K562 (cell line): ENCODE data around the gene ATP8A1.

Source experiments
- ATF3 ChIP-seq, 2 experiments: fragments of 450-650 bp in 1 of 2; sonication (generic) in 1 of 2; formaldehyde crosslinking in 1 of 2; IDR thresholded peaks in 1 of 2; conservative IDR thresholded peaks in 1 of 2; 2 replicates each; pipeline versions ENCODE4 v1.6.1 to v1.8.1; 2016 to 2023; ENCODE audit warnings: mild to moderate bottlenecking in 2 of 2, moderate library complexity in 2 of 2, inconsistent platforms in 1 of 2, missing genetic modification reagents in 1 of 2
- CHD2 ChIP-seq: IDR thresholded peaks from 2 replicates; pipeline ENCODE4 v1.6.1; 2011; ENCODE audit warnings: low read depth, low read length
- POLR2A ChIP-seq: fragments of 450-650 bp; conservative IDR thresholded peaks from 2 replicates; pipeline ENCODE4 v1.6.1; 2016
- SIN3A ChIP-seq, 2 experiments: fragments of 150-350 bp in 1 of 2; IDR thresholded peaks; 2 replicates each; pipeline ENCODE4 v1.6.1; 2011 to 2016; ENCODE audit warnings: borderline replicate concordance in 2 of 2, low read depth in 2 of 2, low read length in 2 of 2, mild to moderate bottlenecking in 2 of 2, moderate library complexity in 2 of 2; ENCODE audit not compliant: control insufficient read depth in 1 of 2
- SRF ChIP-seq, 2 experiments: fragments of 250-450, 450-650 bp in 1 of 2; sonication (Bioruptor Pico) in 1 of 2; sonication (generic) in 1 of 2; formaldehyde crosslinking; IDR thresholded peaks; 2 replicates each; pipeline versions ENCODE4 v1.5.0 to v1.5.1; 2020 to 2022; ENCODE audit warnings: mild to moderate bottlenecking in 1 of 2, missing genetic modification reagents in 1 of 2
- TF ChIP-seq, protein P1 (sequence below), 3 experiments: fragments of 200-800 bp in 1 of 3; fragments of 250-450 bp in 1 of 3; fragments of 450-650 bp in 1 of 3; sonication (Bioruptor Pico) in 1 of 3; sonication (Bioruptor generic) in 1 of 3; formaldehyde crosslinking in 1 of 3; IDR thresholded peaks; 2 replicates each; pipeline versions ENCODE4 v1.6.1 to v1.8.0; 2016 to 2022; ENCODE audit warnings: mild to moderate bottlenecking in 2 of 3, missing genetic modification characterization in 2 of 3, missing compliant biosample characterization in 1 of 3, moderate library complexity in 1 of 3

- TF ChIP-seq SIN3A (IDR thresholded peaks at IDR 0.05; ENCODE audit: borderline replicate concordance in 2 of 2, control insufficient read depth in 1 of 2, low read depth in 2 of 2, low read length in 2 of 2) = no peak
- TF ChIP-seq, protein P1, sequence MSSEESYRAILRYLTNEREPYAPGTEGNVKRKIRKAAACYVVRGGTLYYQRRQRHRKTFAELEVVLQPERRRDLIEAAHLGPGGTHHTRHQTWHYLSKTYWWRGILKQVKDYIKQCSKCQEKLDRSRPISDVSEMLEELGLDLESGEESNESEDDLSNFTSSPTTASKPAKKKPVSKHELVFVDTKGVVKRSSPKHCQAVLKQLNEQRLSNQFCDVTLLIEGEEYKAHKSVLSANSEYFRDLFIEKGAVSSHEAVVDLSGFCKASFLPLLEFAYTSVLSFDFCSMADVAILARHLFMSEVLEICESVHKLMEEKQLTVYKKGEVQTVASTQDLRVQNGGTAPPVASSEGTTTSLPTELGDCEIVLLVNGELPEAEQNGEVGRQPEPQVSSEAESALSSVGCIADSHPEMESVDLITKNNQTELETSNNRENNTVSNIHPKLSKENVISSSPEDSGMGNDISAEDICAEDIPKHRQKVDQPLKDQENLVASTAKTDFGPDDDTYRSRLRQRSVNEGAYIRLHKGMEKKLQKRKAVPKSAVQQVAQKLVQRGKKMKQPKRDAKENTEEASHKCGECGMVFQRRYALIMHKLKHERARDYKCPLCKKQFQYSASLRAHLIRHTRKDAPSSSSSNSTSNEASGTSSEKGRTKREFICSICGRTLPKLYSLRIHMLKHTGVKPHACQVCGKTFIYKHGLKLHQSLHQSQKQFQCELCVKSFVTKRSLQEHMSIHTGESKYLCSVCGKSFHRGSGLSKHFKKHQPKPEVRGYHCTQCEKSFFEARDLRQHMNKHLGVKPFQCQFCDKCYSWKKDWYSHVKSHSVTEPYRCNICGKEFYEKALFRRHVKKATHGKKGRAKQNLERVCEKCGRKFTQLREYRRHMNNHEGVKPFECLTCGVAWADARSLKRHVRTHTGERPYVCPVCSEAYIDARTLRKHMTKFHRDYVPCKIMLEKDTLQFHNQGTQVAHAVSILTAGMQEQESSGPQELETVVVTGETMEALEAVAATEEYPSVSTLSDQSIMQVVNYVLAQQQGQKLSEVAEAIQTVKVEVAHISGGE (CRISPR knock-in tag; IDR thresholded peaks at IDR 0.05) = no peak
- no peak for TF ChIP-seq POLR2A
- TF ChIP-seq SRF (CRISPR knock-in tag; IDR thresholded peaks at IDR 0.05) = no peak
- no peak for TF ChIP-seq CHD2
- TF ChIP-seq ATF3 (IDR thresholded peaks at IDR 0.05) = no peak
- no peak for TF ChIP-seq ATF3 (CRISPR knock-in tag; conservative IDR thresholded peaks at IDR 0.05)
These were observed 176.6 kb downstream of the ATP8A1 start for GRCh38 chr4:42480281-42480680.
